ENCODE measurements around the gene ADARB2. TPM values are rescaled to one million over a fixed set of nuclear protein-coding genes. Genes with fewer than 3 reads are reported as not detected.
"Not testable (repeated sequence)": the region's sequence is repeated elsewhere in the genome, so short reads cannot be mapped to it uniquely, and the experiment has no call there.

ADARB2 gene
- total RNA-seq, 1 donor from 2014 or later: not detected

DNA sequence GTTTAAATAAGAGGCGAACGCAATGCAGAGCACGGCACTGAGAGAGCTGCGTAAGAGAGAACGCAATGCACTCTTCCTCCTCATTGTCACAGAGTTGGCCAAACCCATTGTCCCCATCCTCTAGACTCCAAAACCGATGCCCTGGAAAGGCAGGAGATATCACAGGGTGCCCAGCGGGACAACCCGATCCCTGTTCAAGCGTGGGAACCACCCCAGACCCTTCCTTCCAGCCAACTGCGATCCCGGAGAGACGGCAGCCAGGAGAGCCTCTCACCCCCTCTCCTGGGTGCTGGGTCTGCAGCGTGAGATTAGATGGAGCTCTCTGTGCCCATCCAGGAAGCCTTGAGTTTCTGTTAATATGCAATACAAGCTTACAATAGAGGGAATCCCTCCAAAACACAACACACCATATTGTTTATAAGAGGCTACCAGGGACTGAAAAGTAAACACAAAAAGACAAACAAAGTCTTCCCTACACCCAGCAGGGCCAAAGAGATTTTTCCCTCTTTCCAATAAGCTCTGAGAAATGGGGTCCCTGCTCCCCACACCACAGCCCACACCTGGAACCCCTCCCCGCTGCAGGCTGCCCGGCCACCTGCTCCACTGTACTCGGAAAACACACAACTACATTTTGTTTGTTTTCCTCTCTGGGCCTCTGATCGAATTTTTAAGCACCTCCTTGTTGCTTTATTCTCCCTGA, 187.6 kb downstream of the ADARB2 start:
- ATAC-seq (ENCODE audit: poor library complexity) (no peak), DNase-seq (no peak)
- intact Hi-C loops (cut with DNase I): no loop called here

DNA sequence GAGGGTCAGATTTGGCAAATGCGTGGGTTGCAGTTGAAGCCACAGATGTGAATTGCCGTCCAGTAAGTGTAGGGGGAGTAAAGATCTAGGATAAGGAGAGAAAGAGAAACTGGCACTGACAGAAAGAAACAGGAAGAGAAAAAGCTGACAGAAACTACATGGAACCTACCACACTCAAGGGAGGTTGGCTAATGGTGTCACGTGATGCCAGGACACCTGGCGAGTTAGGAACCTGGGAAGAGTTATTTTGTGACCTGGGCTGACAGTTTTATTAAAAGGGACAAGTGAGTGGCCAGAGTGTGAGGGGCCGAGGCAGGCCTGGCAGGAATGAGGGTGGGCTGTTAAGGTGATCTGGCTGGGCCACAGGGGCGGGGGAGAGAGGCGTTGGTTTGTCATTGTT, 188.7 kb downstream of the ADARB2 start:
- intact Hi-C loops (cut with DNase I): no loop called here
- no peak for DNase-seq
- ATAC-seq (ENCODE audit: poor library complexity): no peak

GRCh38 chr10:1548146-1548545, 189.2 kb downstream of the ADARB2 start:
- no peak for DNase-seq
- intact Hi-C loops (cut with DNase I): no loop called here
- no peak for ATAC-seq (ENCODE audit: poor library complexity)

DNA sequence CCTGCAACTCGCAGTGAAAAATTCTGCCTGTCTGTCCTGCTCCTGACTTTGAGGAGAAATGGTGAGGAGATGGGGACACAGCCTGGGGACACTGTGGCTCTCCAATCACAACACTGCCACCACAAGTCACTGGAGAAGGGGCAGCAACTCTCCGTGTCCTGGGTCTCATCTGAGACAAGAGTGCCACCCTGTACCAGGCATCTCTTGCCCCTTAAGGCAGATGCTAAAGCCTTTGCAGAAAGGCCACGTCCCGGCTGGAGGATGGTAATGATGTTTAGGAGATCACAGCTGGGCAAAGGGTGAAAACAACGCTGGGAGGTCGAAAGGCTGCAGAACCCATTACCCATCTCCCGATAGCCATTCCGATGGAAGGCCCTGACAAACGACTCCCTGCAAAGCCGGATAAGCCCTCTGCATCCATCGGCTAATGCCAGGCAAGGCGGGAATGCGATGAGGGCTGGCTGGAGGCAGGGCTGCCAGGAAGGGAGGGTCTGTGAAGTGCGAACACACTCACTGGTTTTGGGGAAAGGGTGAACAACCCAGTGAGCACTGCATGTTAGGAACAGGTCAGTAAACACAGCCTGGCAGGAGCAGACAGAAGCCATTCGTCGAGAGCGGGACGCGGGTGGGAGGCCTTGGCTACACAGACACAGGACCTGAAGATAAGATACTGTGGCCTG, 190.8 kb downstream of the ADARB2 start:
- DNase-seq (no peak), ATAC-seq (ENCODE audit: poor library complexity) (no peak)
- intact Hi-C loops (cut with DNase I): no loop called here

- DNase-seq (no peak), ATAC-seq (ENCODE audit: poor library complexity) (no peak)
- intact Hi-C loops (cut with DNase I): no loop called here
Observed at GRCh38 chr10:1545524-1545923, 191.8 kb downstream of the ADARB2 start.

- no peak for DNase-seq
- ATAC-seq (ENCODE audit: poor library complexity): peak; percentile 80
- intact Hi-C loops (cut with DNase I): no loop called here
Observed at GRCh38 chr10:1544929-1545328, 192.4 kb downstream of the ADARB2 start.

- no peak for DNase-seq
- ATAC-seq (ENCODE audit: poor library complexity): no peak
- intact Hi-C loops (cut with DNase I): no loop called here
Observed at GRCh38 chr10:1544209-1544673, 193.1 kb downstream of the ADARB2 start.

- intact Hi-C loops (cut with DNase I): no loop called here
- ATAC-seq (ENCODE audit: poor library complexity) (no peak), DNase-seq (no peak)
Observed at GRCh38 chr10:1543596-1543995, 193.7 kb downstream of the ADARB2 start.

GRCh38 chr10:1542941-1543340, 194.4 kb downstream of the ADARB2 start:
- intact Hi-C loops (cut with DNase I): no loop called here
- no peak for DNase-seq
- no peak for ATAC-seq (ENCODE audit: poor library complexity)

- ATAC-seq (ENCODE audit: poor library complexity): no peak
- intact Hi-C loops (cut with DNase I): no loop called here
- DNase-seq: no peak
Observed at GRCh38 chr10:1540144-1540543, 197.2 kb downstream of the ADARB2 start.

- ATAC-seq (ENCODE audit: poor library complexity) (no peak), DNase-seq (no peak)
- intact Hi-C loops (cut with DNase I): no loop called here
Observed at GRCh38 chr10:1539216-1539615, 198.1 kb downstream of the ADARB2 start.

DNA sequence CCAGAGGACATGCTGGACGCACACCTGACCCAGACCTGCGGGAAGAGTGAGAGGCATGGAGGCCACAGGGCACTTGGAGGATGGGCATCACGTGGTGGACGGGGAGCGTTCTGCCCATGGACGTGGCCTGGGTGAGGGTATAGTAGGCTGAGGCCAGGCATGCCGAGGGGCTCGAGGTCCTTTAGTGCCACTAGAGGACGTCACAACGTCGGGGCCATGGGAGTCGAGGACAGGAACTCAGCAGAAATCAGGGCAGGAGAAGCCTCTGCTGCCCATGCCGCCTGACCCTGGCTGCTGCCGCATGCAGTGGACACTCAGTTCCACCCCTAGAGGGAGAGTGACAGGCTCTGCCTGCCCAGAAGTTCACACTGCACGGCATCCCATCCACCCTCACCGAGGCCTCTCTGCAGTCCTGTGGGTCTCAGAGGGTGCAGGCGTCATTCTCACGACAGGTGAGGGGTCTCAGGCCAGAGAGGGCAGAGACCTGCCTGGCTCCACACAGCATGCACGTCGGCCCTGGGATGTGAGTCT, 198.7 kb downstream of the ADARB2 start:
- intact Hi-C loops (cut with DNase I): no loop called here
- DNase-seq (no peak), ATAC-seq (ENCODE audit: poor library complexity) (no peak)

DNA sequence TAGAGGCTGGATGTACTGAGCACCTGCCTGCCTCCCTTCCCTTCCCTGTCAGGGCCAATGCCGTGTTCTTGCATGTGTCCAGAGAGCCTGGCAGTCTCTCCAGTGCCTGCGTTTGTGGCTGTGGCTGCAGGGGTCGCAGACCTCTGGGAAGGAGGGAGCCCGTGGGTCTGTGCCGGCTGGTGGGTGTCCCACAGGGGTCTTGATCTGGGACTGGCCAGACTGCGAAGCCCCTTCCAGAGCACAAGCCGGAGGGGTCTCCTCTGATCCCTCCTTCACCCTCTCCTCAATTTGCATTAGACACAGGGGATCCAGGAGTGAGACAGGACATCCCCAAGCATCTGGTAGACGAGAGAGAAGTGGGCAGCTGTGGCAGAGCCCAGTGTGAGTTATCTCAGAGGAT, 199.2 kb downstream of the ADARB2 start:
- intact Hi-C loops (cut with DNase I): no loop called here
- DNase-seq (no peak), ATAC-seq (ENCODE audit: poor library complexity) (no peak)

DNA sequence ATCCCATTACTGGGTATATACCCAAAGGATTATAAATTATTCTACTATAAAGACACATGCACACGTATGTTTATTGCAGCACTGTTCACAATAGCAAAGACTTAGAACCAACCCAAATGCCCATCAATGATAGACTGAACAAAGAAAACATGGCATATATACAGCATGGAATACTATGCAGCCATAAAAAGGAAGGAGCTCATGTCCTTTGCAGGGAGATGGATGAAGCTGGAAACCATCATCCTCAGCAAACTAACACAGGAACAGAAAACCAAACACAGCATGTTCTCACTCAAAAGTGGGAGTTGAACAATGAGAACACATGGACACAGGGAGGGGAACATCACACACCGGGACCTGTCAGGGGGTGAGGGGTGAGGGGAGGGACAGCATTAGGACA, 199.9 kb downstream of the ADARB2 start:
- intact Hi-C loops (cut with DNase I); DNase-seq; ATAC-seq (ENCODE audit: poor library complexity): not testable (repeated sequence)

DNA sequence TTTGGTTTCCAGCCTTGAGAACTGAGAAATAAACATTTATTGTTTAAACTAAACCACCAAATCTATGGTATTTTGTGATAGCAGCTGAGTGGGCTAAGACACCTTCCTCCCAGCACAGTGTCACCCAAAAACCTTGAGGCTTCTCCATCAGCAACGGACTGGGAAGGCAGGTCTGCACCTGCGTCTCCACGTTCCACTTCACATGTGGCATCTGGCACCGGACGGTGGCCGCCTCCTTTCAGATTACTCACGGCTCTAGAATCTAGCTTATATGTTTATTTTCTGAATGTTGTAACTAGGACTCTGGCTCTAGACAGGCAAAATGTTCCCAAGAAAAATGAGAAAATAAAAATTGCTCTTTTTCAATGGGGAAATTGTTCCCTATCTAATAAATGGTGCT, 201.0 kb downstream of the ADARB2 start:
- intact Hi-C loops (cut with DNase I): no loop called here
- ATAC-seq (ENCODE audit: poor library complexity): no peak

DNA sequence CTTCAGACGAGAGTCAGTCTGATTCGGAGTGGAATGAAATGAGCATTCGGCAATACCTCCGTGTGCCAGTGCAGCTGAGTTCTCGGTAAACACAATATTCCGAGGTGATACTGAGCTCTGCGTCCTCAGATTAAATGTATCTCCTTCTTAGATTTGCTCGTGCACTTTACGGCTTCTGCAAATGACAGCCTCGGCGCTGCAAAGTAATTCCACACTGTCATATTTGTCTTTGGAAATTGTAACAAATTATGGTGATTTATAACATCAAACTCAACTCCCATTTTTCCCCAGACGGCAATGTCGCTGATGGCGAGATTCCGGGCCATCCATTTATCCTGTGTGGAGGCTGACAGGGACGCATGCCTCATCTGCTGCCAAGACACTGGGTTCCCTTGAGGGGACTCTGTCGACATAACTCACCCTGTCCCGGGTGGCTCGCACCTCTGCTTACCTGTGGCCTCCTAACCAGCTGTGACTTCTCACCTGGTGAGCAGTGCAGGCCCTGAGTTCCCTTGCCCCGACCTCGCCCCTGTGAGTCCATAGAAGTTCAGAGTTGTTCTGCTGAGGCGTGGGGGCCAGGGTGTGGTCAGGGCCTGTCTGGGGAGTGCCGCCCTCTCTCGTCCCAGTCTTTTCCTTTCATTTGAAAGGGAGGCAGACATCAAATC, 201.9 kb downstream of the ADARB2 start:
- no peak for DNase-seq
- intact Hi-C loops (cut with DNase I): no loop called here

More for the DNA sequence above, 201.0 kb downstream of the ADARB2 start:
- no peak for DNase-seq

GRCh38 chr10:1534820-1535219, 202.5 kb downstream of the ADARB2 start:
- intact Hi-C loops (cut with DNase I): no loop called here
- DNase-seq: no peak
- ATAC-seq (ENCODE audit: poor library complexity): no peak

More for the DNA sequence above, 201.9 kb downstream of the ADARB2 start:
- no peak for ATAC-seq (ENCODE audit: poor library complexity)

DNA sequence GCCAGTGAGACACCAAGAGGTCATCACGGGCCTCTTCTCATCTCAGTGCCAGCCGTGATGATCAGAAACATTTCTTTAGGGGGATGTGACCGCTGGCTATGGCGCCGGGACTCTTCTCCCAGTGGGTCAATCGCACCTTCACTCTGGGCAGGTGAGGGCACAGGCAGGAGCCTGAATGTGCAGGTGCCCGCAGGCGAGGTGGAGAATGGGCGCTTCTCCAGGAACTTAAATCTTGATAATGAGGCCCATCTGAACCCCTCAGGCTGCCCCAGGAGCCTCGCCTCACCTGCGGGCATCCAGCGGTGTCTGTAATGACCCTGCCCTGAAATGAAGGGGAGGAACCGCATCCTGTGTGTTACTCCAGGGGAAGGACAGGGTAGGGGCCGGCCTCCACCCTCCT, 204.7 kb downstream of the ADARB2 start:
- ATAC-seq (ENCODE audit: poor library complexity): no peak
- intact Hi-C loops (cut with DNase I): no loop called here
- DNase-seq: no peak

- intact Hi-C loops (cut with DNase I): no loop called here
- no peak for ATAC-seq (ENCODE audit: poor library complexity)
- DNase-seq: no peak
Observed at GRCh38 chr10:1531883-1532597, 205.3 kb downstream of the ADARB2 start.
